Neural cell (in vitro differentiated cells): Measurements from ENCODE around the gene ENAH. TPM values are rescaled to one million over a fixed set of nuclear protein-coding genes. Genes with fewer than 3 reads are reported as not detected.

Experiments
- H2AFZ ChIP-seq: fragments of 200-600, 300-800 bp; sonication (generic), shearing (Covaris generic); 2 replicates; pipeline ENCODE4 v1.6.0; 2014; ENCODE audit warnings: low read depth, mild to moderate bottlenecking, antibody characterized with exemption, low read length, moderate library complexity
- H3F3A ChIP-seq: fragments of 200-600 bp; shearing (Covaris generic); 2 replicates; pipeline ENCODE4 v1.6.1; 2016; ENCODE audit warnings: mild to moderate bottlenecking, moderate library complexity, mixed read lengths, antibody characterized with exemption, low read length; ENCODE audit not compliant: insufficient read depth, poor library complexity, severe bottlenecking
- H3K27ac ChIP-seq: fragments of 200-600, 300-800 bp; sonication (generic), shearing (Covaris generic); 2 replicates; pipeline ENCODE4 v1.5.1; 2014; ENCODE audit warnings: mild to moderate bottlenecking, low read length, moderate library complexity
- H3K27me3 ChIP-seq: fragments of 300-800, 200-600 bp; sonication (generic), shearing (Covaris generic); 2 replicates; pipeline ENCODE4 v1.6.0; 2014; ENCODE audit warnings: mild to moderate bottlenecking, low read depth, low read length, moderate library complexity; ENCODE audit not compliant: insufficient read depth
- H3K36me3 ChIP-seq: fragments of 300-800, 200-600 bp; sonication (generic), shearing (Covaris generic); 2 replicates; pipeline ENCODE4 v1.5.1; 2014; ENCODE audit warnings: mild to moderate bottlenecking, antibody characterized with exemption, low read length, moderate library complexity; ENCODE audit not compliant: insufficient read depth
- H3K4me2 ChIP-seq: fragments of 300-800, 200-600 bp; sonication (generic), shearing (Covaris generic); 2 replicates; pipeline ENCODE4 v1.6.0; 2014; ENCODE audit warnings: mild to moderate bottlenecking, low read length
- H3K4me3 ChIP-seq: fragments of 300-800, 200-600 bp; sonication (generic), shearing (Covaris generic); 2 replicates; pipeline ENCODE4 v1.5.1; 2014; ENCODE audit warnings: mild to moderate bottlenecking, low read length, moderate library complexity
- H3K79me2 ChIP-seq: fragments of 200-600 bp; shearing (Covaris generic); replicated peaks from 2 replicates; pipeline ENCODE4 v1.6.0; 2014; ENCODE audit warnings: mild to moderate bottlenecking, low read length, moderate library complexity; ENCODE audit not compliant: insufficient read depth
- H3K9ac ChIP-seq: fragments of 300-800, 200-600 bp; sonication (generic), shearing (Covaris generic); 2 replicates; pipeline ENCODE4 v1.6.1; 2016; ENCODE audit warnings: mild to moderate bottlenecking, low read length, mixed read lengths
- H3K9me2 ChIP-seq: fragments of 200-600 bp; shearing (Covaris generic); 2 replicates; pipeline ENCODE4 v1.6.1; 2016; ENCODE audit warnings: mild to moderate bottlenecking, low read length, mixed read lengths; ENCODE audit not compliant: insufficient read depth
- H3K9me3 ChIP-seq: fragments of 200-600, 300-800 bp; sonication (generic), shearing (Covaris generic); 2 replicates; pipeline ENCODE4 v1.6.1; 2016; ENCODE audit warnings: mild to moderate bottlenecking, mixed run types, low read length, moderate library complexity, mixed read lengths
- H4K20me1 ChIP-seq: fragments of 200-600 bp; shearing (Covaris generic); 2 replicates; pipeline ENCODE4 v1.6.1; 2016; ENCODE audit warnings: mild to moderate bottlenecking, mixed run types; ENCODE audit not compliant: insufficient read depth
- EP300 ChIP-seq: fragments of 450-650 bp; conservative IDR thresholded peaks from 2 replicates; pipeline ENCODE4 v1.6.1; 2014; ENCODE audit warnings: antibody characterized with exemption, mild to moderate bottlenecking, moderate library complexity; ENCODE audit not compliant: poor library complexity, severe bottlenecking
- EZH2 ChIP-seq: fragments of 200-600, 300-800 bp; shearing (Covaris generic), sonication (generic); IDR thresholded peaks from 2 replicates; pipeline ENCODE4 v1.6.1; 2014; ENCODE audit warnings: antibody characterized with exemption, low read length, borderline replicate concordance, mild to moderate bottlenecking; ENCODE audit not compliant: insufficient read depth, poor library complexity, severe bottlenecking
- MXI1 ChIP-seq: fragments of 450-650 bp; conservative IDR thresholded peaks from 2 replicates; pipeline ENCODE4 v1.6.1; 2014; ENCODE audit warnings: antibody characterized with exemption, mild to moderate bottlenecking; ENCODE audit not compliant: poor library complexity, severe bottlenecking
- POLR2AphosphoS5 ChIP-seq: IDR thresholded peaks from 2 replicates; pipeline ENCODE4 v1.6.1; 2012
- RAD21 ChIP-seq: fragments of 450-650 bp; conservative IDR thresholded peaks from 2 replicates; pipeline ENCODE4 v1.6.1; 2014; ENCODE audit warnings: antibody characterized with exemption, mild to moderate bottlenecking, moderate library complexity
- SMC3 ChIP-seq: fragments of 450-650 bp; conservative IDR thresholded peaks from 2 replicates; pipeline ENCODE4 v1.6.1; 2014; ENCODE audit warnings: antibody characterized with exemption, mild to moderate bottlenecking, moderate library complexity; ENCODE audit not compliant: poor library complexity
- TAF1 ChIP-seq: IDR thresholded peaks from 2 replicates; pipeline ENCODE4 v1.6.1; 2012; ENCODE audit warnings: low read depth
- polyA plus RNA-seq: library from polyadenylated mRNA; depleted of rRNA; stranded (reverse); fragments of >200 nt; gene quantifications from 2 replicates; pipeline ENCODE4 v1.2.3, GENCODE V29; 2014
- TF ChIP-seq, protein P1 (sequence below): fragments of 450-650 bp; IDR thresholded peaks from 2 replicates; pipeline ENCODE4 v1.5.1; 2014; ENCODE audit warnings: antibody characterized with exemption, mild to moderate bottlenecking, moderate library complexity; ENCODE audit not compliant: poor library complexity, severe bottlenecking
- TF ChIP-seq, protein P2 (sequence below): IDR thresholded peaks from 2 replicates; pipeline ENCODE4 v1.6.1; 2012; ENCODE audit warnings: borderline replicate concordance

The ENAH gene
- polyA plus RNA-seq, 1 donor from 2014 or later = 58.4 TPM

DNA sequence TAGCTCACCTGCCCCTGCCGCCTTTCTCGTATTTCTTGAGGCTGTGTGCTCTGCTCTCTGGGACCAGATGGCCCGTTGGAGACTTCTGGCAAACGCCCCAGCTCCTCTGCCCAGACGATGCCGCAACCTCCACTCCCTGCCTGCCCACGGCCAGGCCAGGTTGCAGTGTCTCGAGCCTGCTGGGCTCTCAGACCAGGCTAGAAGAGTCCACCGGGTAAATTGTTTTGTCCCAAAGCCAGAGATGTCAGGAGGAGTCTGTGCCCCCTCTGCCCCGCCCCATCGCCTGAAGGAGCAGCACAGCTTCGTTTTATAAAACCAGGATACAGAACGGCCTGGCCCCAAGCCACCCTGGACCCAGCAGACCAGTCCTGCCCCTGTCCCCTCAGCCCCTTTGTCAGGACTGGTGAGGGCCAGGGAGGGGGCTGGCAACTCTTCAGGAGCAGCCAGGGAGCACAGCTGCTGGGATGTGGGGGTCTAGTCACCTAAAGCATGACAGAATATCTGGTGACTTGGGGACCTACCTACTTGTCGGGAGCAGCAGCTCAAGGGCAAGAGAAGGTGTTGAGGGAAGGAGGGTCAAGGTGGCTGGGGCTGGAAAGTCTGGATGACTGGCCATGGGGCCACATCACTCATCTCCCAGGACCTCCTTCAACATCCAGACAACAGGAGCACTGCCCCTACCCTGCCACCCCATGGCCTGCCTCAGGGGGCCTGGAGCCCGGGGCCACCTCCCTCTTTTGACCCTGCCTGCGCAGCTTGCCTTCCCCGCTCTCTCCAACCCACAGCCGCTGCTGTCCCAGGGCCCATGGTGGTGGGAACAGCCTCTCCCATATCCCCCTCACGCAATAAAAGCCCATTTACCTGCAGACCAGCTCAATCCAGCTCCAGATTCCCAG lies 191.1 kb downstream of the ENAH start:
- Histone ChIP-seq H4K20me1 (no peaks in the 10 kb centered on the region), H3K4me3 (peak overlapping the region; percentile 58)

DNA sequence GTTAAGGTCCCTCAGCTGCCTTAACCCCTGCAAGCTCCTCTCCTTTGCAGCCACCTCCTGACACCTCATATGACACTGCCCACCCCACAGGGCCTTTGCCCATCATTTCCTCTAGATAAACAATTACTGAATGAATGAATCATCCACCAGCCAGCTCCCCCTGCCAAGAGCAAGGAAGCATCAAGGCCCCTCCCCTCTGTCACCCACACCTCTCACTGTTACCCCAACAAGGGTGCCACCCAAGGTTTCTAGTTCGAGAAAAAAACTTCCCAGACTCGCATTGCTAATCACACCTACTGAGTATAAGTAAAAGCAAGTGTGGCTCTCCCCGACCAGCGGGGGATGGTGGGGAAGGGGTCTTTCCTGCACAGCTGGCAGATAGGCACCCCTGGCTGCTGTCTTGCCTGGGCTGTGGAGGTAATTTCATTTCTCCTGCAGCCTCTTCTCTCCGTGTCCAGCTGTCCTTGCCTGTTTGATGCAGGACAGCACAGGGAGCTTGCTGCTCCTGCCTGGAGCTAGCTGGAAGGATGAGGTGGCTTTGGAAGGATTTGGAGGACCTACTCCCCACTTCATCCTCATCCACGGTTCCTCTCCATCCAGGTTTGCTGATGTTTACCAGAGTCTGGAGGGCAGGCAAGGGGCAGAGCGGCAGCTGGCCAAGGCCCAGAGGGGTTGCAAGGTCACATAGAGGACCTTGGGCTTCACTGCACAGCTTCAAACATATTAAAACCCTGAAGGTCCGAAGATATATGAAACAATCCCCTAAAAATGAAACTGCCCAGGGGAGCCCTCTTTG lies 192.0 kb downstream of the ENAH start:
- H3K9me3 ChIP-seq = no peaks in the 10 kb centered on the region
- no peak overlapping the region for H2AFZ ChIP-seq
- H3K79me2 ChIP-seq = no peaks in the 10 kb centered on the region
- no peak overlapping the region for H3K4me2 ChIP-seq
- no peaks in the 10 kb centered on the region for H3K9me2 ChIP-seq
- H3K36me3 ChIP-seq = no peaks in the 10 kb centered on the region
- H4K20me1 ChIP-seq = no peaks in the 10 kb centered on the region
- no peaks in the 10 kb centered on the region for H3K27me3 ChIP-seq
- H3K4me3 ChIP-seq = no peak overlapping the region
- no peaks in the 10 kb centered on the region for H3F3A ChIP-seq
- no peak overlapping the region for H3K27ac ChIP-seq
- H3K9ac ChIP-seq = no peak overlapping the region
- TF ChIP-seq, protein P1, sequence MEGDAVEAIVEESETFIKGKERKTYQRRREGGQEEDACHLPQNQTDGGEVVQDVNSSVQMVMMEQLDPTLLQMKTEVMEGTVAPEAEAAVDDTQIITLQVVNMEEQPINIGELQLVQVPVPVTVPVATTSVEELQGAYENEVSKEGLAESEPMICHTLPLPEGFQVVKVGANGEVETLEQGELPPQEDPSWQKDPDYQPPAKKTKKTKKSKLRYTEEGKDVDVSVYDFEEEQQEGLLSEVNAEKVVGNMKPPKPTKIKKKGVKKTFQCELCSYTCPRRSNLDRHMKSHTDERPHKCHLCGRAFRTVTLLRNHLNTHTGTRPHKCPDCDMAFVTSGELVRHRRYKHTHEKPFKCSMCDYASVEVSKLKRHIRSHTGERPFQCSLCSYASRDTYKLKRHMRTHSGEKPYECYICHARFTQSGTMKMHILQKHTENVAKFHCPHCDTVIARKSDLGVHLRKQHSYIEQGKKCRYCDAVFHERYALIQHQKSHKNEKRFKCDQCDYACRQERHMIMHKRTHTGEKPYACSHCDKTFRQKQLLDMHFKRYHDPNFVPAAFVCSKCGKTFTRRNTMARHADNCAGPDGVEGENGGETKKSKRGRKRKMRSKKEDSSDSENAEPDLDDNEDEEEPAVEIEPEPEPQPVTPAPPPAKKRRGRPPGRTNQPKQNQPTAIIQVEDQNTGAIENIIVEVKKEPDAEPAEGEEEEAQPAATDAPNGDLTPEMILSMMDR = no peak
- TF ChIP-seq MXI1 (no peak), TAF1 (no peak), POLR2AphosphoS5 (no peak), EP300 (no peak), RAD21 (no peak)
- TF ChIP-seq, protein P2, sequence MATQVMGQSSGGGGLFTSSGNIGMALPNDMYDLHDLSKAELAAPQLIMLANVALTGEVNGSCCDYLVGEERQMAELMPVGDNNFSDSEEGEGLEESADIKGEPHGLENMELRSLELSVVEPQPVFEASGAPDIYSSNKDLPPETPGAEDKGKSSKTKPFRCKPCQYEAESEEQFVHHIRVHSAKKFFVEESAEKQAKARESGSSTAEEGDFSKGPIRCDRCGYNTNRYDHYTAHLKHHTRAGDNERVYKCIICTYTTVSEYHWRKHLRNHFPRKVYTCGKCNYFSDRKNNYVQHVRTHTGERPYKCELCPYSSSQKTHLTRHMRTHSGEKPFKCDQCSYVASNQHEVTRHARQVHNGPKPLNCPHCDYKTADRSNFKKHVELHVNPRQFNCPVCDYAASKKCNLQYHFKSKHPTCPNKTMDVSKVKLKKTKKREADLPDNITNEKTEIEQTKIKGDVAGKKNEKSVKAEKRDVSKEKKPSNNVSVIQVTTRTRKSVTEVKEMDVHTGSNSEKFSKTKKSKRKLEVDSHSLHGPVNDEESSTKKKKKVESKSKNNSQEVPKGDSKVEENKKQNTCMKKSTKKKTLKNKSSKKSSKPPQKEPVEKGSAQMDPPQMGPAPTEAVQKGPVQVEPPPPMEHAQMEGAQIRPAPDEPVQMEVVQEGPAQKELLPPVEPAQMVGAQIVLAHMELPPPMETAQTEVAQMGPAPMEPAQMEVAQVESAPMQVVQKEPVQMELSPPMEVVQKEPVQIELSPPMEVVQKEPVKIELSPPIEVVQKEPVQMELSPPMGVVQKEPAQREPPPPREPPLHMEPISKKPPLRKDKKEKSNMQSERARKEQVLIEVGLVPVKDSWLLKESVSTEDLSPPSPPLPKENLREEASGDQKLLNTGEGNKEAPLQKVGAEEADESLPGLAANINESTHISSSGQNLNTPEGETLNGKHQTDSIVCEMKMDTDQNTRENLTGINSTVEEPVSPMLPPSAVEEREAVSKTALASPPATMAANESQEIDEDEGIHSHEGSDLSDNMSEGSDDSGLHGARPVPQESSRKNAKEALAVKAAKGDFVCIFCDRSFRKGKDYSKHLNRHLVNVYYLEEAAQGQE = no peak

More for the DNA sequence above, 191.1 kb downstream of the ENAH start:
- H3K9me2 ChIP-seq = no peaks in the 10 kb centered on the region
- H2AFZ ChIP-seq = peak overlapping the region; percentile 85
- H3K79me2 ChIP-seq = no peaks in the 10 kb centered on the region
- H3K36me3 ChIP-seq = no peaks in the 10 kb centered on the region
- H3K9me3 ChIP-seq = no peaks in the 10 kb centered on the region
- no peaks in the 10 kb centered on the region for H3F3A ChIP-seq
- peak overlapping the region; percentile 90 for H3K27ac ChIP-seq
- H3K4me2 ChIP-seq = no peak overlapping the region
- no peaks in the 10 kb centered on the region for H3K27me3 ChIP-seq
- TF ChIP-seq, protein P1 = no peak
- TF ChIP-seq EZH2 (no peak), MXI1 (no peak), SMC3 (no peak), POLR2AphosphoS5 (no peak), EP300 (no peak), RAD21 (no peak), TAF1 (no peak)
- TF ChIP-seq, protein P2 = no peak
- H3K9ac ChIP-seq = peak overlapping the region; percentile 71
